ENCODE data around the gene PML.

Gene PML

GRCh38 chr15:74040109-74040850 is 45.8 kb downstream of the PML start:
- ATAC-seq (ENCODE audit: low read depth) (no peak), DNase-seq (ENCODE audit: low spot score) (no peak)
- no peaks in the 10 kb centered on the region for H3K4me1 ChIP-seq (ENCODE audit: insufficient read depth, poor library complexity, severe bottlenecking)
- no peaks in the 10 kb centered on the region for H3K27me3 ChIP-seq (ENCODE audit: insufficient read depth, poor library complexity, severe bottlenecking)
- no peaks in the 10 kb centered on the region for H3K9me3 ChIP-seq (ENCODE audit: severe bottlenecking)
- 0 out of 2 replicates have a peak, but pooled peaks cover 4% of the 10 kb centered on the region for H3K36me3 ChIP-seq (ENCODE audit: low read depth)
- no peak for TF ChIP-seq CTCF (IDR thresholded peaks at IDR 0.05; ENCODE audit: poor library complexity, severe bottlenecking)
- no peak overlapping the region for H3K27ac ChIP-seq (ENCODE audit: poor library complexity, severe bottlenecking)
- H3K4me3 ChIP-seq (ENCODE audit: severe bottlenecking) = no peak overlapping the region

- no peak for DNase-seq (ENCODE audit: low spot score)
- H3K27me3 ChIP-seq (ENCODE audit: insufficient read depth, poor library complexity, severe bottlenecking) = no peaks in the 10 kb centered on the region
- H3K4me3 ChIP-seq (ENCODE audit: severe bottlenecking) = no peak overlapping the region
- H3K36me3 ChIP-seq (ENCODE audit: low read depth) = no peaks in the 10 kb centered on the region
- H3K9me3 ChIP-seq (ENCODE audit: severe bottlenecking) = no peaks in the 10 kb centered on the region
- H3K27ac ChIP-seq (ENCODE audit: poor library complexity, severe bottlenecking) = no peak overlapping the region
- ATAC-seq (ENCODE audit: low read depth) = no peak
- no peaks in the 10 kb centered on the region for H3K4me1 ChIP-seq (ENCODE audit: insufficient read depth, poor library complexity, severe bottlenecking)
- no peak for TF ChIP-seq CTCF (IDR thresholded peaks at IDR 0.05; ENCODE audit: poor library complexity, severe bottlenecking)
Measured at GRCh38 chr15:74041311-74041756, 46.8 kb downstream of the PML start.

GRCh38 chr15:74041777-74042435 is 47.4 kb downstream of the PML start:
- ATAC-seq (ENCODE audit: low read depth) (no peak), DNase-seq (ENCODE audit: low spot score) (no peak)
- H3K27me3 ChIP-seq (ENCODE audit: insufficient read depth, poor library complexity, severe bottlenecking) = no peaks in the 10 kb centered on the region
- H3K36me3 ChIP-seq (ENCODE audit: low read depth) = no peaks in the 10 kb centered on the region
- no peak overlapping the region for H3K4me3 ChIP-seq (ENCODE audit: severe bottlenecking)
- no peaks in the 10 kb centered on the region for H3K4me1 ChIP-seq (ENCODE audit: insufficient read depth, poor library complexity, severe bottlenecking)
- no peak overlapping the region for H3K27ac ChIP-seq (ENCODE audit: poor library complexity, severe bottlenecking)
- no peak for TF ChIP-seq CTCF (IDR thresholded peaks at IDR 0.05; ENCODE audit: poor library complexity, severe bottlenecking)
- H3K9me3 ChIP-seq (ENCODE audit: severe bottlenecking) = no peaks in the 10 kb centered on the region

GRCh38 chr15:74042603-74043424 is 48.3 kb downstream of the PML start:
- H3K9me3 ChIP-seq (ENCODE audit: severe bottlenecking) = no peaks in the 10 kb centered on the region
- H3K4me1 ChIP-seq (ENCODE audit: insufficient read depth, poor library complexity, severe bottlenecking) = no peaks in the 10 kb centered on the region
- H3K27ac ChIP-seq (ENCODE audit: poor library complexity, severe bottlenecking) = no peak overlapping the region
- no peak overlapping the region for H3K4me3 ChIP-seq (ENCODE audit: severe bottlenecking)
- DNase-seq (ENCODE audit: low spot score) (no peak), ATAC-seq (ENCODE audit: low read depth) (no peak)
- TF ChIP-seq CTCF (IDR thresholded peaks at IDR 0.05; ENCODE audit: poor library complexity, severe bottlenecking) = no peak
- H3K36me3 ChIP-seq (ENCODE audit: low read depth) = no peaks in the 10 kb centered on the region
- H3K27me3 ChIP-seq (ENCODE audit: insufficient read depth, poor library complexity, severe bottlenecking) = no peaks in the 10 kb centered on the region
